Psoas muscle (tissue), 8 donors: ENCODE data around the gene DOK7. TPM values are rescaled to one million over a fixed set of nuclear protein-coding genes. Genes with fewer than 3 reads are reported as not detected.

ENCODE experiments used
- ATAC-seq, 4 donors: fragments of 200-7000 bp; cut with Tn5 transposase; one replicate each; pipeline ENCODE4 v1.9.1; 2020; ENCODE audit warnings: moderate library complexity in 3 of 4, mild to moderate bottlenecking in 2 of 4
- DNase-seq, 2 donors: peaks; one replicate each; pipeline ENCODE4 v3.0.0-alpha.2; 2020
- H3K27ac ChIP-seq: fragments of 200-600 bp; one replicate; pipeline ENCODE4 v1.8.0; 2022
- H3K27me3 ChIP-seq, 3 donors: fragments of 200-600 bp in 1 of 3; one replicate each; pipeline versions ENCODE4 v1.6.1 to v1.8.0; 2013 to 2022; ENCODE audit warnings: low read length in 2 of 3, mild to moderate bottlenecking in 2 of 3, moderate library complexity in 1 of 3; ENCODE audit not compliant: insufficient read depth in 3 of 3
- H3K36me3 ChIP-seq, 2 donors: fragments of 200-600 bp in 1 of 2; one replicate each; pipeline versions ENCODE4 v1.6.1 to v1.8.0; 2013 to 2022; ENCODE audit warnings: low read depth in 1 of 2, mild to moderate bottlenecking in 1 of 2, moderate library complexity in 1 of 2; ENCODE audit not compliant: insufficient read depth in 1 of 2
- H3K4me1 ChIP-seq: fragments of 200-600 bp; one replicate; pipeline ENCODE4 v1.8.0; 2022
- H3K4me3 ChIP-seq: fragments of 200-600 bp; one replicate; pipeline ENCODE4 v1.8.0; 2022; ENCODE audit warnings: mild to moderate bottlenecking
- H3K9me3 ChIP-seq: fragments of 200-600 bp; one replicate; pipeline ENCODE4 v1.8.0; 2022
- WGBS, 3 donors: extraction: QIAGEN DNeasy Blood & Tissue Kit; methylation state at CpG; one replicate each; pipeline versions ENCODE4 v1.1.6 to v1.1.7; 2013; 5-methylcytosine and 5-hydroxymethylcytosine counted together
- intact Hi-C, 2 donors: fragments of 100-400 bp; cut with DNase I; formaldehyde crosslinking; loops; one replicate each; pipeline versions ENCODE4 v1.11.0 to v1.14.2; 2022
- long read RNA-seq, 2 donors: library from polyadenylated mRNA; unstranded; transcript quantifications; one replicate each; pipeline ENCODE4 v2.0.0, GENCODE V29; 2021
- polyA plus RNA-seq, 3 donors: library from polyadenylated mRNA; stranded (reverse); fragments of 200-250 nt; gene quantifications; one replicate each; pipeline ENCODE4 v1.2.3, GENCODE V29; 2013
- total RNA-seq, 4 donors: library from RNA; stranded (reverse); fragmentation: NEBNext Ultra II Directional in 2 of 4; extraction: Animal tissue kit (Norgen Biotek cat#: 25700) in 2 of 4; gene quantifications; one replicate each; pipeline versions ENCODE4 v1.2.1 to v1.2.4, GENCODE V29; 2021 to 2023
- TF ChIP-seq, protein P1 (sequence below): fragments of 200-600 bp; IDR thresholded peaks from one replicate; pipeline ENCODE4 v1.8.0; 2022; ENCODE audit warnings: antibody characterized with exemption
- donor health status: healthy with polysubstance abuse.
- donor health status: DM: no; HTN: no; CAD: no; lungs with moderate emphysema.
- donor health status: Bipolar disorder and iron deficiency.
- donor health status: healthy.
- donor health status: DM: yes; HTN: yes; CAD: no.
- donor health status: DM: no; HTN: no; CAD: no.
- donor health status: DM: no; HTN: no; CAD: no.
- donor health status: DM: yes; HTN: yes; CAD: no.

Gene DOK7, protein sequence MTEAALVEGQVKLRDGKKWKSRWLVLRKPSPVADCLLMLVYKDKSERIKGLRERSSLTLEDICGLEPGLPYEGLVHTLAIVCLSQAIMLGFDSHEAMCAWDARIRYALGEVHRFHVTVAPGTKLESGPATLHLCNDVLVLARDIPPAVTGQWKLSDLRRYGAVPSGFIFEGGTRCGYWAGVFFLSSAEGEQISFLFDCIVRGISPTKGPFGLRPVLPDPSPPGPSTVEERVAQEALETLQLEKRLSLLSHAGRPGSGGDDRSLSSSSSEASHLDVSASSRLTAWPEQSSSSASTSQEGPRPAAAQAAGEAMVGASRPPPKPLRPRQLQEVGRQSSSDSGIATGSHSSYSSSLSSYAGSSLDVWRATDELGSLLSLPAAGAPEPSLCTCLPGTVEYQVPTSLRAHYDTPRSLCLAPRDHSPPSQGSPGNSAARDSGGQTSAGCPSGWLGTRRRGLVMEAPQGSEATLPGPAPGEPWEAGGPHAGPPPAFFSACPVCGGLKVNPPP
- 10 to 100 TPM in 3 of 4 donors, 1 to 10 TPM in 1; 3.4 to 48.6 (median 34.5) TPM for total RNA-seq
- polyA plus RNA-seq: 10 to 100 TPM; 11.7 to 26.3 (median 17.3) TPM
- long read RNA-seq, donor 1, transcript DOK7-201 (7 exons, 2,562 nt): major isoform, 7 of 10 reads
- long read RNA-seq, donor 1, partial matches to known transcripts: 0 of 10 reads
- long read RNA-seq, donor 1, other reads (novel, unspliced or antisense): 2 of 10 reads
- long read RNA-seq, donor 2, transcript DOK7-201 (7 exons, 2,562 nt): major isoform, 96 of 203 reads
- long read RNA-seq, donor 2, transcript DOK7-205 (3 exons, 557 nt): minor isoform, 5 of 203 reads
- long read RNA-seq, donor 2, transcript DOK7-203 (7 exons, 2,551 nt): minor isoform, 9 of 203 reads
- long read RNA-seq, donor 2, partial matches to known transcripts: 56 of 203 reads
- long read RNA-seq, donor 2, other reads (novel, unspliced or antisense): 31 of 203 reads

DNA sequence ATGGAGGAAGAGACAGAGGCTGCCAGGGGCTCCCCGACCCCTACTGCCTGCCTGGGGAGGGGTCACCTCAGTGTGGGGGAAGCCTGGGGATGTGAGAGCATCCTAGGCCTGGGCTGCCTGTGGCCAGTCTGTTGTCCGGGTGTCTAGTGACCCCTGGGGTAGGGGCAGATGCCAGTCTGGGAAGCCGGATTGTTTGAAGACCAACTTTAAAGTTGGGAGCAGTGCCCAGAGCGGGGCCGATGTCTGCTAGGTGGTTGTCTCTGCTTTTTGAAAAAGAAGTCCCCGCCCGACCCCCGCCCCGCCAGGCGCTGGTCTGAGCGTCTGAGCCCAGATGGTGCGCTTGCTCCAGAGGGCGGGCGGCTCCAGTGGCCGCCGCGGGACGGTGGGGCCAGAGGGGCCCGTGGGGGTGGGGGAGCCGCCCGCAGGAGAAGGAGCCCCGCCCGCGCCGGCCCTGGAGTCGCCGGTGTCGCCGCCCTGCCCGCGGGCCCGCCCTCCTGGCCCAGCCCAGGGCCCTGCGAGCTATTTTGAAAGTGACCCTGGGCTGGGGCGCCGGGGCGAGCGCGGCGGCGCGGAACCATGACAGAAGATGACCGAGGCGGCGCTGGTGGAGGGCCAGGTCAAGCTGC is at the start of gene DOK7:
TSS of gene DOK7 (plus strand) at position 517 of the 626 bp plus-strand sequence. CDS start at position 587, 70 bp downstream.
- no peaks in the 10 kb centered on the region for H3K27me3 ChIP-seq
- WGBS, 3 donors: 3 to 9% (median 9%) methylated on average over 12 to 44 of the region's 44 CpGs
- intact Hi-C loops: no loop called here

DNA sequence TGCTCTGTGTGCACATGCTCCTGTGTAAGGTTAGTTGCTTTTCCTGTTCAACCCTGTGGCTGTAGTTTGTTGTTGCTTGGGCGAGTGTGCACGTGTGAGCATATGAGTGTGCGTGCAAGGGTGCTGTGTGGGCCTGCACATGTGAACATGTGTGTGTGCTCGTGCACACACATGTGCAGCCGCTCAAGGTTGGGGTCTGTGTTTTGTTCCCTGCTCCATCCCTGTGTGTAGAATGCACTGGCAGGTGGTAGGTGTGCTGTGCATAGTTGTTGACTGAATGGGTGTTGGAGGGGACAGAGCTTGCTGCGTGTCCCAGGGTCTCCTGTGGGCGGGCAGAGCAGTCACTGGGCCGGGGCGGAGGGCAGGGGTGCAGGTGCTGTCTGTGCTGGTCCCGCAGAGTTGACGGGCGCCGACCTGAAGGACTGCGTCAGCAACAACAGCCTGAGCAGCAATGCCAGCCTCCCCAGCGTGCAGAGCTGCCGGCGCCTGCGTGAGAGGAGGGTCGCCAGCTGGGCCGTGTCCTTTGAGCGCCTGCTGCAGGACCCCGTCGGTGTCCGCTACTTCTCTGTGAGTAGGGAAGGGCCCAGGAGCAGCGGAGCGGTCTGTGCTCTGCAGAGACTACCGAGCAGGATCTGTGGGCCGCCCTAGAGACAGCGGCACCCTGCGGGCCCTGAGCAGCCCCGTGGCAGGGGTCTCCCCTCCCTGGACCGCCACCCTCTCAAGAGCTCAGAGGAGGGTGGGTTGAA is 49.3 kb upstream of the DOK7 start:
- intact Hi-C loops: no loop called here
- Histone ChIP-seq H3K9me3 (no peaks in the 10 kb centered on the region), H3K36me3 (peaks cover 0 to 32% of the 10 kb centered on the region in 2 donors), H3K27me3 (no peaks in the 10 kb centered on the region), H3K4me3 (no peak overlapping the region), H3K4me1 (no peaks in the 10 kb centered on the region), H3K27ac (no peak overlapping the region)
- ATAC-seq: no peak
- peak in 1 of 2 donors; percentile 47 for DNase-seq
- WGBS, 3 donors: 92 to 95% (median 94%) methylated on average over 28 to 32 of the region's 32 CpGs
- TF ChIP-seq, protein P1, sequence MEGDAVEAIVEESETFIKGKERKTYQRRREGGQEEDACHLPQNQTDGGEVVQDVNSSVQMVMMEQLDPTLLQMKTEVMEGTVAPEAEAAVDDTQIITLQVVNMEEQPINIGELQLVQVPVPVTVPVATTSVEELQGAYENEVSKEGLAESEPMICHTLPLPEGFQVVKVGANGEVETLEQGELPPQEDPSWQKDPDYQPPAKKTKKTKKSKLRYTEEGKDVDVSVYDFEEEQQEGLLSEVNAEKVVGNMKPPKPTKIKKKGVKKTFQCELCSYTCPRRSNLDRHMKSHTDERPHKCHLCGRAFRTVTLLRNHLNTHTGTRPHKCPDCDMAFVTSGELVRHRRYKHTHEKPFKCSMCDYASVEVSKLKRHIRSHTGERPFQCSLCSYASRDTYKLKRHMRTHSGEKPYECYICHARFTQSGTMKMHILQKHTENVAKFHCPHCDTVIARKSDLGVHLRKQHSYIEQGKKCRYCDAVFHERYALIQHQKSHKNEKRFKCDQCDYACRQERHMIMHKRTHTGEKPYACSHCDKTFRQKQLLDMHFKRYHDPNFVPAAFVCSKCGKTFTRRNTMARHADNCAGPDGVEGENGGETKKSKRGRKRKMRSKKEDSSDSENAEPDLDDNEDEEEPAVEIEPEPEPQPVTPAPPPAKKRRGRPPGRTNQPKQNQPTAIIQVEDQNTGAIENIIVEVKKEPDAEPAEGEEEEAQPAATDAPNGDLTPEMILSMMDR: no peak

More for the DNA sequence above, at the start of gene DOK7:
- no peaks in the 10 kb centered on the region for H3K36me3 ChIP-seq
- DNase-seq (peak; percentile 77 to 87), ATAC-seq (peak; percentile 53 to 65 (median 62))
- TF ChIP-seq, protein P1: no peak
- H3K4me1 ChIP-seq: peaks cover 42% of the 10 kb centered on the region
- no peaks in the 10 kb centered on the region for H3K9me3 ChIP-seq
- H3K27ac ChIP-seq: peak within 1 kb of the TSS; percentile 91
- peak within 1 kb of the TSS; percentile 78 for H3K4me3 ChIP-seq

GRCh38 chr4:3414421-3415279 is 48.5 kb upstream of the DOK7 start:
- Histone ChIP-seq H3K36me3 (peaks cover 0 to 32% of the 10 kb centered on the region in 2 donors), H3K27me3 (no peaks in the 10 kb centered on the region), H3K4me3 (no peak overlapping the region), H3K4me1 (no peaks in the 10 kb centered on the region), H3K9me3 (no peaks in the 10 kb centered on the region), H3K27ac (no peak overlapping the region)
- 89 to 94% (median 92%) methylated on average over 37 of the region's 37 CpGs for WGBS, 3 donors
- ATAC-seq: no peak
- peak in 1 of 2 donors; percentile 44 for DNase-seq
- TF ChIP-seq, protein P1: no peak
- intact Hi-C loops: loop anchor here in 1 of 2 donors (5.0 kb wide), 1 partner anchor 53 kb away; no protein-coding TSS in a partner anchor
